ENCODE data around the gene SOS2. TPM values are rescaled to one million over a fixed set of nuclear protein-coding genes. Genes with fewer than 3 reads are reported as not detected.

SOS2 gene
- total RNA-seq, 1 donor from 2014 or later, result 38.8 TPM

GRCh38 chr14:50249136-50249775, 17.9 kb upstream of the SOS2 start:
- H3K27ac ChIP-seq, result no peak overlapping the region
- intact Hi-C loops (cut with DNase I), result no loop called here
- H3K4me1 ChIP-seq, result no peaks in the 10 kb centered on the region
- ATAC-seq (no peak), DNase-seq (no peak)
- no peaks in the 10 kb centered on the region for H3K9me3 ChIP-seq
- H3K27me3 ChIP-seq (ENCODE audit: low read depth), result no peaks in the 10 kb centered on the region
- TF ChIP-seq CTCF (IDR thresholded peaks at IDR 0.05), result no peak
- no peaks in the 10 kb centered on the region for H3K36me3 ChIP-seq
- H3K4me3 ChIP-seq, result no peak overlapping the region

GRCh38 chr14:50247245-50247644, 15.9 kb upstream of the SOS2 start:
- no peak for TF ChIP-seq CTCF (IDR thresholded peaks at IDR 0.05)
- ATAC-seq, result no peak

GRCh38 chr14:50242566-50243310, 11.4 kb upstream of the SOS2 start:
- H3K36me3 ChIP-seq, result no peaks in the 10 kb centered on the region
- intact Hi-C loops (cut with DNase I), result no loop called here
- no peaks in the 10 kb centered on the region for H3K27me3 ChIP-seq (ENCODE audit: low read depth)
- H3K4me3 ChIP-seq, result no peak overlapping the region
- no peak for ATAC-seq
- no peak overlapping the region for H3K27ac ChIP-seq
- no peaks in the 10 kb centered on the region for H3K9me3 ChIP-seq
- H3K4me1 ChIP-seq, result no peaks in the 10 kb centered on the region
- no peak for TF ChIP-seq CTCF (IDR thresholded peaks at IDR 0.05)
- DNase-seq, result no peak

More at GRCh38 chr14:50247245-50247644, 15.9 kb upstream of the SOS2 start:
- no peaks in the 10 kb centered on the region for H3K36me3 ChIP-seq
- DNase-seq, result no peak
- H3K4me1 ChIP-seq, result no peaks in the 10 kb centered on the region
- intact Hi-C loops (cut with DNase I), result no loop called here
- no peaks in the 10 kb centered on the region for H3K9me3 ChIP-seq
- no peaks in the 10 kb centered on the region for H3K27me3 ChIP-seq (ENCODE audit: low read depth)
- no peak overlapping the region for H3K27ac ChIP-seq
- H3K4me3 ChIP-seq, result no peak overlapping the region

- TF ChIP-seq CTCF (IDR thresholded peaks at IDR 0.05), result no peak
- intact Hi-C loops (cut with DNase I), result no loop called here
- Histone ChIP-seq H3K9me3 (no peaks in the 10 kb centered on the region), H3K4me3 (no peak overlapping the region), H3K27ac (no peak overlapping the region), H3K4me1 (no peaks in the 10 kb centered on the region), H3K36me3 (no peaks in the 10 kb centered on the region), H3K27me3 (ENCODE audit: low read depth) (no peaks in the 10 kb centered on the region)
- ATAC-seq, result no peak
- no peak for DNase-seq
These were observed 10.7 kb upstream of the SOS2 start for GRCh38 chr14:50242096-50242495.

- no peak for DNase-seq
- no peak for TF ChIP-seq CTCF (IDR thresholded peaks at IDR 0.05)
- intact Hi-C loops (cut with DNase I), result no loop called here
- no peak for ATAC-seq
- Histone ChIP-seq H3K4me1 (peaks cover 4% of the 10 kb centered on the region), H3K4me3 (no peak overlapping the region), H3K36me3 (no peaks in the 10 kb centered on the region), H3K27ac (no peak overlapping the region), H3K27me3 (ENCODE audit: low read depth) (no peaks in the 10 kb centered on the region), H3K9me3 (no peaks in the 10 kb centered on the region)
These were observed 6.0 kb upstream of the SOS2 start for GRCh38 chr14:50237427-50237826.
